H1 (cell line): Measurements from ENCODE around the gene UBE2G2. TPM values are rescaled to one million over a fixed set of nuclear protein-coding genes. Genes with fewer than 3 reads are reported as not detected.

Experiments used
- polyA plus RNA-seq, 7 experiments: library from polyadenylated mRNA; depleted of rRNA in 3 of 7; stranded (reverse) in 5 of 7; unstranded in 2 of 7; fragments of >200 nt in 5 of 7; fragments of 200-250 nt in 2 of 7; gene quantifications; 1 replicate in 5 of 7; 2 replicates in 1 of 7; 4 replicates in 1 of 7; pipeline versions ENCODE4 v1.2.1 to v1.2.3, GENCODE V29; 2011 to 2013; ENCODE audit warnings: missing spikeins in 2 of 7, mixed read lengths in 2 of 7
- total RNA-seq: library from RNA; stranded (reverse); fragmentation: NEBNext Ultra II Directional; extraction: Animal tissue kit (Norgen Biotek cat#: 25700); gene quantifications from 2 replicates; pipeline ENCODE4 v1.2.1, GENCODE V29; 2021
- TF ChIP-seq, protein P1 (sequence below), 3 experiments: IDR thresholded peaks; 1 replicate in 2 of 3; 2 replicates in 1 of 3; pipeline versions ENCODE4 v1.5.1 to v1.6.1; 2011; ENCODE audit warnings: low read length in 3 of 3, mild to moderate bottlenecking in 3 of 3, inconsistent platforms in 2 of 3, low read depth in 1 of 3, moderate library complexity in 1 of 3; ENCODE audit not compliant: insufficient read depth in 1 of 3; ENCODE audit errors: control extremely low read depth in 1 of 3

UBE2G2 gene
- total and polyA plus RNA-seq, 2 of the 8 experiments (the other 6 are each of a cell fraction or from before 2014, with no cell fraction given), result 96.3 to 101 TPM

DNA sequence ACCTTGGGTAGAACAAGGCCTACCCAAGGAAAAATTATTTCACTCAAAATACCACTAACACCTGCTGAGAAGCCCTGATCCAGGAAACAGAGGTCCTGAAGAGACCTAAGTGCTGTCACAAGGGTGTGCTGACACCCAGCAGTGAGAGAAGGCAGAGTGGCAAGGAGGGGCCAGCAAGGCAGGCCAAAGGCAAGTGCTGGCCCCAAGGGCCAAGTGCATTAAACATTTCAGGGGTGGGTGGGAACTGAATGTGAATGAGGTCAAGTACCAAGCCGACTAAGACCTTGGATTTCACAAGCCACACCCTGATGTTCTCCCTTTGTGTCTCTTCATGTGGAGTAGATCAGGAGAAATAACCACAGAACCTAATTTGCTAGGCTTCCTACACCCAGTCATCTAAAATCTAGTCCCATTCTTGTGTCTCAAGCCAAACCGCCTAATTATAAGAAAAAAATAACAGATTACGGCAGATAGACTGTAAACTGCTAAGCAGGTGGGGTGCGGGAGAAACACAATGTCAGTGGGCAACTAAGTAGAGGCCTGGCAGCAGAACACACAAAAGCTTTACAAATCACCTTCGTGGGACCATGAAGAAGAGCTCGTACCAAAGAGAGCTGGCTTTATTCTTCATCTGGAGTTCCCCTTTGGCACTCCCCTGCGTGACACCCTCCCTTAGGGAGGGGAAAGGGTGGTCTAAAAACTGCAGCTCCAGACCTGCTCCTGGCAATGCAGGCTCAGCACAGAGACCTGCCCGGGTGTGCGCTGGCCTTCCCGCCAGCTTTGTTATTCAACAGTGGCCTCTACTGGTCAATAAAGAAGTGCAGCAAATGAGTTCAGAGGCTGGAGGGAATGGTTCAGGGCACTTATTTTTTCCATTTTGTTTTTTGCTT is 8.7 kb downstream of the UBE2G2 start (continued):
- TF ChIP-seq, protein P1, sequence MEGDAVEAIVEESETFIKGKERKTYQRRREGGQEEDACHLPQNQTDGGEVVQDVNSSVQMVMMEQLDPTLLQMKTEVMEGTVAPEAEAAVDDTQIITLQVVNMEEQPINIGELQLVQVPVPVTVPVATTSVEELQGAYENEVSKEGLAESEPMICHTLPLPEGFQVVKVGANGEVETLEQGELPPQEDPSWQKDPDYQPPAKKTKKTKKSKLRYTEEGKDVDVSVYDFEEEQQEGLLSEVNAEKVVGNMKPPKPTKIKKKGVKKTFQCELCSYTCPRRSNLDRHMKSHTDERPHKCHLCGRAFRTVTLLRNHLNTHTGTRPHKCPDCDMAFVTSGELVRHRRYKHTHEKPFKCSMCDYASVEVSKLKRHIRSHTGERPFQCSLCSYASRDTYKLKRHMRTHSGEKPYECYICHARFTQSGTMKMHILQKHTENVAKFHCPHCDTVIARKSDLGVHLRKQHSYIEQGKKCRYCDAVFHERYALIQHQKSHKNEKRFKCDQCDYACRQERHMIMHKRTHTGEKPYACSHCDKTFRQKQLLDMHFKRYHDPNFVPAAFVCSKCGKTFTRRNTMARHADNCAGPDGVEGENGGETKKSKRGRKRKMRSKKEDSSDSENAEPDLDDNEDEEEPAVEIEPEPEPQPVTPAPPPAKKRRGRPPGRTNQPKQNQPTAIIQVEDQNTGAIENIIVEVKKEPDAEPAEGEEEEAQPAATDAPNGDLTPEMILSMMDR (IDR thresholded peaks at IDR 0.05; ENCODE audit: control extremely low read depth in 1 of 3, insufficient read depth in 1 of 3, low read depth in 1 of 3, low read length in 3 of 3), result peak; percentile 54 to 86 (median 77)
